ENCODE measurements around the gene TLE4. TPM values are rescaled to one million over a fixed set of nuclear protein-coding genes. Genes with fewer than 3 reads are reported as not detected.

Gene TLE4
- polyA plus RNA-seq, 2 of the 4 experiments (the other 2 are of a cell fraction) = 14.3 to 23.1 TPM

DNA sequence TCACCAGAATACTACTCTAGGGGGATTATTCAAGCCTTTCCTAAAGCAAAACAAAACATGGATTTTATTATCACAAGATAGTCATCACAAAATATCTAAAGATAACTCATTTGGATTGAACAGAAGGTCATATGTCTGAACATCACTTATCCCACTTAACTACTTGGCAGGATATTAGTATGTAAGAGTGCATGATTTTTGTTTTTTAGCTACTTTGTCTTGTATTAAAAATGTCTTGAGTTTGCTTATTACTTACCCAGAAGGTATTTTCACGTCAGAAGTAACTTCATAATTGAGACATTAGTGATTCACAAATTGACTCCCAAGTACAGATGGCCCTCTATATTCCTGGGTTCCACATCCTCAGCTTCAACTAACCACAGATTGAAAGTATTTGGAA, 113.8 kb downstream of the TLE4 start:
- CTCF ChIA-PET = no interaction called here

DNA sequence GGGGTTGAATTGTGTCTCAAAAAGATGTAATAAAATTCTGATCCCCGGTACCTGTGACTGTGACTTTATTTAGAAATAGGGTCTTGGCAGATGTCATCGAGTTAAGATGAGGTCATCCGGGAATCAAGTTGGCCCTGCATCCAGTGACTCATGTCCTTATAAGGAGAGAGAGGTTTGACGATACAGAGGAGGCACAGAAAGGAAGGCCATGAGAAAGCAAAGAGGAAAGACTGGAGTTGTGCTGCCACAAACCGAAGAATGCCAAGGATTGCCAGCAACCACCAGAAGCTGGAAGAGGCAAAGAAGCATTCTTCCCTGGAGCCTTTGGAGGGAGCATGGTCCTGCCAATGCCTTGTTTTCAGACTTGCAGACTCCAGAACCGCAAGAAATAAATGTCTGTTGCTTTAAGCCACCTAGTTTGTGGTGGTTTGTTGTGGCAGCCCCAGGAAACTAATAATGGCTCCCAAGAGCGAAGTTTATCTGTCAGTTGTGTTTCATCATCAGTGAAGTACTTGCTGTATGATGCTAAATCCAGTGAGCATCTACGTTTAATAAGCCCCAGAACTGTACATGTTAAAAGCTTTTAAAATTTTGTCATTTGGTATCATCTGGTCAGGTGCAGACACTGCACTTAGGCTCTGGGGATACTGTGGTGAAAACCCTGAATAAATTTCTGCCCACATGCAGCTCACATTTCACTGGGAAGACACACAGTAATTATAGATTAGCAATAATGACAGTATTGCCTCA, 114.8 kb downstream of the TLE4 start:
- no peak overlapping the region for H3K27ac ChIP-seq
- no peak overlapping the region for H3K4me2 ChIP-seq
- no peaks in the 10 kb centered on the region for H3K4me1 ChIP-seq
- ChIA-PET POLR2A (no interaction called here), CTCF (interaction anchor here (0.8 kb wide), 1 partner anchor 17 kb away, joined by 5 read pairs; no protein-coding TSS in a partner anchor)
- H3K9me3 ChIP-seq = no peaks in the 10 kb centered on the region
- WGBS (ENCODE audit: missing lambda C conversion rate) = 76% methylated on average over 8 of the region's 8 CpGs
- FAIRE-seq = no peak
- TF ChIP-seq JUN (IDR thresholded peaks at IDR 0.05) (no peak), SREBF2 (IDR thresholded peaks at IDR 0.05) (no peak), TFCP2L1 (CRISPR knock-in tag; IDR thresholded peaks at IDR 0.05) (no peak), NFE2L2 (conservative IDR thresholded peaks at IDR 0.05; ENCODE audit: low read length) (no peak), KDM5A (IDR thresholded peaks at IDR 0.05) (no peak), ZC3H11A (IDR thresholded peaks at IDR 0.05) (no peak), CHD4 (IDR thresholded peaks at IDR 0.05; ENCODE audit: borderline replicate concordance) (no peak), KDM1A (IDR thresholded peaks at IDR 0.05; ENCODE audit: low read depth) (no peak), FOSL2 (IDR thresholded peaks at IDR 0.05) (no peak), FOSL2 (CRISPR knock-in tag; IDR thresholded peaks at IDR 0.05) (no peak), FOSB (CRISPR knock-in tag; IDR thresholded peaks at IDR 0.05) (no peak), NPAS2 (CRISPR knock-in tag; IDR thresholded peaks at IDR 0.05; ENCODE audit: borderline replicate concordance) (no peak), HOXB5 (CRISPR knock-in tag; IDR thresholded peaks at IDR 0.05) (no peak), RARB (CRISPR knock-in tag; IDR thresholded peaks at IDR 0.05) (no peak), GATA3 (IDR thresholded peaks at IDR 0.05; ENCODE audit: borderline replicate concordance) (no peak), ZNF302 (CRISPR knock-in tag; IDR thresholded peaks at IDR 0.05) (no peak), CEBPB (IDR thresholded peaks at IDR 0.05) (no peak), HOXA7 (CRISPR knock-in tag; IDR thresholded peaks at IDR 0.05) (no peak)
- TF ChIP-seq, protein P1, sequence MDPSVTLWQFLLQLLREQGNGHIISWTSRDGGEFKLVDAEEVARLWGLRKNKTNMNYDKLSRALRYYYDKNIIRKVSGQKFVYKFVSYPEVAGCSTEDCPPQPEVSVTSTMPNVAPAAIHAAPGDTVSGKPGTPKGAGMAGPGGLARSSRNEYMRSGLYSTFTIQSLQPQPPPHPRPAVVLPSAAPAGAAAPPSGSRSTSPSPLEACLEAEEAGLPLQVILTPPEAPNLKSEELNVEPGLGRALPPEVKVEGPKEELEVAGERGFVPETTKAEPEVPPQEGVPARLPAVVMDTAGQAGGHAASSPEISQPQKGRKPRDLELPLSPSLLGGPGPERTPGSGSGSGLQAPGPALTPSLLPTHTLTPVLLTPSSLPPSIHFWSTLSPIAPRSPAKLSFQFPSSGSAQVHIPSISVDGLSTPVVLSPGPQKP (IDR thresholded peaks at IDR 0.05; ENCODE audit: low read depth, low read length) = no peak
- DNase-seq (ENCODE audit: low read depth in 1 of 2, low spot score in 1 of 2) = peak in 1 of 2 experiments; percentile 40
- H3K4me3 ChIP-seq = no peak overlapping the region
- no peak for ATAC-seq

More for the DNA sequence above, 113.8 kb downstream of the TLE4 start:
- ATAC-seq (no peak), DNase-seq (ENCODE audit: low read depth in 1 of 2, low spot score in 1 of 2) (no peak), FAIRE-seq (no peak)
- H3K4me1 ChIP-seq = no peaks in the 10 kb centered on the region
- WGBS (ENCODE audit: missing lambda C conversion rate) = 74% methylated on average over 1 of the region's 1 CpG
- no peak overlapping the region for H3K4me2 ChIP-seq
- no peak overlapping the region for H3K4me3 ChIP-seq
- POLR2A ChIA-PET = no interaction called here
- TF ChIP-seq ZC3H11A (IDR thresholded peaks at IDR 0.05) (no peak), NR3C1 (IDR thresholded peaks at IDR 0.05) (no peak), BHLHE40 (IDR thresholded peaks at IDR 0.05; ENCODE audit: low read depth, low read length) (no peak), ZFP36 (IDR thresholded peaks at IDR 0.05; ENCODE audit: borderline replicate concordance, partially characterized antibody) (no peak), RNF2 (IDR thresholded peaks at IDR 0.05; ENCODE audit: borderline replicate concordance, low read depth) (no peak), MYC (IDR thresholded peaks at IDR 0.05; ENCODE audit: borderline replicate concordance, low read length) (no peak), RAD21 (conservative IDR thresholded peaks at IDR 0.05 in 1 of 2, IDR thresholded peaks at IDR 0.05 in 1 of 2) (no peak), MAZ (IDR thresholded peaks at IDR 0.05; ENCODE audit: borderline replicate concordance, low read depth, low read length) (no peak), CBX2 (IDR thresholded peaks at IDR 0.05; ENCODE audit: borderline replicate concordance, low read depth) (no peak)
- TF ChIP-seq, protein P2, sequence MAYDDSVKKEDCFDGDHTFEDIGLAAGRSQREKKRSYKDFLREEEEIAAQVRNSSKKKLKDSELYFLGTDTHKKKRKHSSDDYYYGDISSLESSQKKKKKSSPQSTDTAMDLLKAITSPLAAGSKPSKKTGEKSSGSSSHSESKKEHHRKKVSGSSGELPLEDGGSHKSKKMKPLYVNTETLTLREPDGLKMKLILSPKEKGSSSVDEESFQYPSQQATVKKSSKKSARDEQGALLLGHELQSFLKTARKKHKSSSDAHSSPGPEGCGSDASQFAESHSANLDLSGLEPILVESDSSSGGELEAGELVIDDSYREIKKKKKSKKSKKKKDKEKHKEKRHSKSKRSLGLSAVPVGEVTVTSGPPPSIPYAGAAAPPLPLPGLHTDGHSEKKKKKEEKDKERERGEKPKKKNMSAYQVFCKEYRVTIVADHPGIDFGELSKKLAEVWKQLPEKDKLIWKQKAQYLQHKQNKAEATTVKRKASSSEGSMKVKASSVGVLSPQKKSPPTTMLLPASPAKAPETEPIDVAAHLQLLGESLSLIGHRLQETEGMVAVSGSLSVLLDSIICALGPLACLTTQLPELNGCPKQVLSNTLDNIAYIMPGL (CRISPR knock-in tag; IDR thresholded peaks at IDR 0.05; ENCODE audit: borderline replicate concordance) = no peak
- TF ChIP-seq, protein P3, sequence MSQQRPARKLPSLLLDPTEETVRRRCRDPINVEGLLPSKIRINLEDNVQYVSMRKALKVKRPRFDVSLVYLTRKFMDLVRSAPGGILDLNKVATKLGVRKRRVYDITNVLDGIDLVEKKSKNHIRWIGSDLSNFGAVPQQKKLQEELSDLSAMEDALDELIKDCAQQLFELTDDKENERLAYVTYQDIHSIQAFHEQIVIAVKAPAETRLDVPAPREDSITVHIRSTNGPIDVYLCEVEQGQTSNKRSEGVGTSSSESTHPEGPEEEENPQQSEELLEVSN (IDR thresholded peaks at IDR 0.05; ENCODE audit: borderline replicate concordance, low read depth) = no peak
- TF ChIP-seq, protein P4, sequence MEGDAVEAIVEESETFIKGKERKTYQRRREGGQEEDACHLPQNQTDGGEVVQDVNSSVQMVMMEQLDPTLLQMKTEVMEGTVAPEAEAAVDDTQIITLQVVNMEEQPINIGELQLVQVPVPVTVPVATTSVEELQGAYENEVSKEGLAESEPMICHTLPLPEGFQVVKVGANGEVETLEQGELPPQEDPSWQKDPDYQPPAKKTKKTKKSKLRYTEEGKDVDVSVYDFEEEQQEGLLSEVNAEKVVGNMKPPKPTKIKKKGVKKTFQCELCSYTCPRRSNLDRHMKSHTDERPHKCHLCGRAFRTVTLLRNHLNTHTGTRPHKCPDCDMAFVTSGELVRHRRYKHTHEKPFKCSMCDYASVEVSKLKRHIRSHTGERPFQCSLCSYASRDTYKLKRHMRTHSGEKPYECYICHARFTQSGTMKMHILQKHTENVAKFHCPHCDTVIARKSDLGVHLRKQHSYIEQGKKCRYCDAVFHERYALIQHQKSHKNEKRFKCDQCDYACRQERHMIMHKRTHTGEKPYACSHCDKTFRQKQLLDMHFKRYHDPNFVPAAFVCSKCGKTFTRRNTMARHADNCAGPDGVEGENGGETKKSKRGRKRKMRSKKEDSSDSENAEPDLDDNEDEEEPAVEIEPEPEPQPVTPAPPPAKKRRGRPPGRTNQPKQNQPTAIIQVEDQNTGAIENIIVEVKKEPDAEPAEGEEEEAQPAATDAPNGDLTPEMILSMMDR (IDR thresholded peaks at IDR 0.05) = no peak
- TF ChIP-seq, protein P1 (IDR thresholded peaks at IDR 0.05; ENCODE audit: low read depth, low read length) = no peak
- no peaks in the 10 kb centered on the region for H3K9me3 ChIP-seq
- H3K27ac ChIP-seq = no peak overlapping the region

All from A549 (cell line).